Fibroblast of mammary gland (primary cell): ENCODE data around the gene BOK.

Source experiments
- DNase-seq: peaks from one replicate; pipeline ENCODE4 v3.0.0-alpha.2; 2010; ENCODE audit warnings: low read depth
- H3K4me3 ChIP-seq: 2 replicates; pipeline ENCODE4 v1.5.1; 2011; ENCODE audit warnings: low read depth, mild to moderate bottlenecking, low read length, moderate library complexity; ENCODE audit not compliant: control insufficient read depth
- CTCF ChIP-seq: conservative IDR thresholded peaks from 2 replicates; pipeline ENCODE4 v1.5.1; 2011; ENCODE audit warnings: low read depth, low read length, inconsistent platforms; ENCODE audit not compliant: control insufficient read depth, insufficient read depth

Gene BOK

DNA sequence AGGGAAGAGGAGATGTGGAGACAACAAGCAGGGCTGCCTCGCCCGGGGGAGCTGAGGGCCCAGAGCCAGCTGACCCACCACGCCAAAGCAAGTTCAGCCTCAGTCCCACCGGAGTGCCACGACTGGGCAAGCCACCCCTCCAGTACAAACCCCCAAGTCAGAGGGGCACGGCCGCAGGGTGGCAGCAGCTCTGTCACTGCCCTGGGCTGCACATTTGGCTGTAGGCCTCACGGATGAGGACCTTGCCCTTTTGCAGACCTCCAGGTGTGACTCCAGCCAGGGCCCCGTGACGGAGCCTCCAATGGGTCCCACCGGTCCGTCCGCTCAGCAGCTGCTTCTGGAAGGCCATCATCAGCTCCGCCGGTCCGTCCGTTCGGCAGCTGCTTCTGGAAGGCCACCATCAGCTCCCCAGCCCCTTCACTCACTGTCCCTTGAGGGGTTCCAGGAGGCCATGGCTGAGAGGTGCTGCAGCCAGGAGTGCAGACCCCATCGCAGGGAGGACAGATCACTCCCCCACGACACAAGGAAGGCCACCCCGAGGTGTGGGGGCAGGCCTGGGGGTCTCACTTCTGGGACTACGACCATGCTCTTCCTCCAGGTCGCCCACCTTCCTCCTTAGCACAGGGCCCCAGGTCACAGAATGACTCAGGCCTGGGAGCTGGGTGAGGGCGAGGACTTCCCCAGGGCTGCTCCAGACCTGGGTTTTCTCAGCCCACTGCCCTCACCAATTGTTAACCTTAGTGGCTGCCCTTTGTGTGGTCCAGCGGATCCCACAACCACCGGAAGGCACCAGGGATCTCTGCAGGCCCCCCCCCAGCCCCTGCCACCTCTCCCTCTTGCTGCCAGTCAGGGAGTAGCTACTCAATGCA is 25.6 kb upstream of the BOK start:
- no peak for TF ChIP-seq CTCF
- DNase-seq, result no peak

GRCh38 chr2:241534293-241534692 is 24.3 kb upstream of the BOK start:
- DNase-seq, result no peak
- no peak for TF ChIP-seq CTCF

More for the DNA sequence above, 25.6 kb upstream of the BOK start:
- H3K4me3 ChIP-seq, result no peak overlapping the region

DNA sequence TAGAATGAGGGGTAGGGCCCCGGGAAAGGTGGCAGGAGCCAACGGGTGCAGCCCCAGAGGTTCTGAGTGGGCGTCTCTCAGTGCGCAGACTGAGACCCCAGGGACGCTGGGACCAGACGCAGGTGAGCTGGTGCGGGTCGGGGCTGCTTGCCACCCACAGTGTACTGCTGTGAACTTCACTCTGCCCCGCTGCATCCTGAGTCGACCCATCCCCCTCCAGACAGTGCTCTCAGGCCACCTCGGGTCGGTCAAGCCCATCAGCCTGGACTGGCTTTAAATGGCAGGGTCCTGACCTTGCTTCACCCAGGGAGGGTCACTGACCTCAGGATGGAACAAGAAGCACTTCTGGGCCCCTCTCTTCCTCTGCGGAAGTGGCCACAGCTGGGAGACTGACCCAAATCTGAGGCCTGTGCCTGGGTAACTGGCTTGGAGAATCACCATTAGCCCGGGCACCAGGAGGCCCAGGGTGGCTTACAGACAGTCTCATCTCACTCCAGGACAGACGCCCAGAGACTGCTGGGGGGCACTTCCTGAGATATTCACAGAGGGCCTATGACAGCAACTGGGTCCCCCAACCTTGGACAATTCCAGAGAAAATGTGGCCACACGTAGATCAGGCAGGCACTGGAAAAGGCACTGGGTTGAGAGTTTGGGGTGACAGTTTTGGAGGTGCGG is 23.7 kb upstream of the BOK start:
- TF ChIP-seq CTCF, result no peak
- no peak for DNase-seq
- H3K4me3 ChIP-seq, result no peak overlapping the region

More at GRCh38 chr2:241534293-241534692, 24.3 kb upstream of the BOK start:
- no peak overlapping the region for H3K4me3 ChIP-seq

GRCh38 chr2:241535871-241536655 is 22.5 kb upstream of the BOK start:
- no peak for DNase-seq
- no peak for TF ChIP-seq CTCF

GRCh38 chr2:241538838-241539615 is 19.5 kb upstream of the BOK start:
- no peak for DNase-seq
- no peak for TF ChIP-seq CTCF
- H3K4me3 ChIP-seq, result no peak overlapping the region

More at GRCh38 chr2:241535871-241536655, 22.5 kb upstream of the BOK start:
- no peak overlapping the region for H3K4me3 ChIP-seq
